RCC 7860 (cell line): ENCODE data around the gene GNS.

Experiments used
- DNase-seq: peaks from one replicate; pipeline ENCODE4 v3.0.0-alpha.2; 2015; ENCODE audit warnings: low spot score
- FAIRE-seq: peaks from 2 replicates; lab custom pipeline; 2012; peaks lifted over from hg19 to GRCh38; lab: Jason Lieb, UNC

Gene GNS

DNA sequence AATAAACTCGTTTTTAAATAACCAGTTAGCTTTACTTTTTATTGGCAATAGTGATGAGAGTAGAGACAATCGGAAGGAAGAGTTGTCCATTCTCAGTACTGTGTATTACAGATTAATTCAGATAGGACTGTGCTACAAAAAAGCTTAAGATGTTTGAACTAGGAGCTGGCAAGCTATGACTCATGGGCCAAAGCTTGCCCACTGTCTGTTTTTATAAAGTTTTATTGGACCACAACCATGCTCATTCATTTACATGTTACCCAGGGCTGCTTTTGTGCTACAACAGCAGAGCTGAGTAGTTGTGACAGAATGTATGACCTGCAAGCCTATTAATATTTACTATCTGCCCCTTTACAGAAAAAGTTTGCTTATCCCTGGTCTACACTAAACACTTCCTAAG lies 19.4 kb downstream of the GNS start:
- DNase-seq (peak; percentile 35), FAIRE-seq (no peak)

DNA sequence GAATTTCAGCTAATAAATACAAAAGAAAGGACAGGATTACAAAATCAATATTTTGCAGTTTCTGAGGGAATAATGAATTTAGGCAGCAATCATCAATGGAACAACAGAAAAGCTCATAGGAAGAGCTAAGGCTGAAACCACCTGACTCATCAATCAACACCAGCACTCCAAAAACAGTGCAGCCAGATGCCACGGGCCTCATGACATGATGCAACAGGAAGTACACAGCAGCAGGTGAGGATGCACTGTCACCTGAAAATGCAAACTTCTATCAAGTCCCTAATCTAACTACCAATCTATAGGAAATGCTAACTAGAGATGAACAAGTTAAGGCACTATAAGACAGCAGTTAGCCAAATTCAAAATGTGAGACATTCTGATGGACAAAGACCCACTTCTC lies 21.7 kb downstream of the GNS start:
- no peak for FAIRE-seq
- no peak for DNase-seq

DNA sequence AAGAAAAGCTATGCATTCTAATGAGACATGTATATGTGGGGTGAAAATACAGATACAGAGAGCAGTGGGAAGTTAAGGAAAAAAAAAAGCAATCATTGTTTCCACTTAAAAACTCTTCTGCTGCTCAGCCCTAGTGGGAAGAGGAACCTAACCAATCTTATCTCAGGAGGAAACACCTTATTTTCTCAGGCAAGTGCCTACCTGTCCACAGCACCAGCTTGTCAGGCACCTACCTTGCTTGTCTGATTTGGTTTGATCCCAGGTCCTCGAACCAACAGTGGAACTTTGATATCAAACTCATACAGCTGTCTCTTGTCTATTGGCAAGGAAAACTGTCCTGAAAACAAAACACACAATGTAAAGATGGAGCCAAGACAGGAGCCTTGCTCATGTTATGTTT lies 22.4 kb downstream of the GNS start:
- no peak for DNase-seq
- FAIRE-seq = no peak

DNA sequence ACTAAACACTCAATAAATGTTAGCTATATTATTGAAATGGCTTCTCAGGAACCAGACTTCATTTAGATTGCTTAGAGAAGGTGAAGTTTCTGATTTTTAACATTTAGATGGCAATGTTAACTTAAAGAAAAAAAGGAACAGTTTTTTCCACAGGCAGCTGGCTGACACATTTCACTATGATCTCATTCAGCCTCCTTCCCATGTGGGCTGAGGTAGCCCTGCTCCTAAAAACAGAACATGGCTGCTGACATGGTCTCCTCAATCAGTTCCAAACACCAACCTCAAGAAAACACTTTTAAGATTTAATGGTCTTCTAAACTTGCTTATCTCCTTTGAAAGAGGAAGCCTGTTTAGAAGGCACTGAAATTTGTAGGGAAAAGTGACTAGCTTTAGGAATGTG lies 23.8 kb downstream of the GNS start:
- DNase-seq (no peak), FAIRE-seq (no peak)

DNA sequence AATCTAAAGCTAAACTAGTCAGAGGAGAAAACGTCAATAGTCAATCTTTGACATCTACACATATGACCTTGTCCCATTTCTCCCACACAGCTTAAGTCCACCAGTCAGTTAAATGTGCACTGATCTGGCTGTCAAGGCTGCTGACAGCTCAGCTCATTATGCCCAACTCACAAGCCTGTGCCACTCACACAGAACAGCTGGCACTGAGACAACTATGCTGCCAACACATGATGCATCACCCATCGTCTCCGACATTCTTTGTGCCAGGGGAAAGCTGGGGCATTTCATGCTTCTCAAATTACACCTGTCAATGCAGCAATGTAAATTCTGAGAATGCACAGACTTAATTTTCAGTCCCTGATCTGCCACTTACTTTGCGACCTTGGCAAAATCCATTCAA lies 25.3 kb downstream of the GNS start:
- DNase-seq = peak; percentile 72

DNA sequence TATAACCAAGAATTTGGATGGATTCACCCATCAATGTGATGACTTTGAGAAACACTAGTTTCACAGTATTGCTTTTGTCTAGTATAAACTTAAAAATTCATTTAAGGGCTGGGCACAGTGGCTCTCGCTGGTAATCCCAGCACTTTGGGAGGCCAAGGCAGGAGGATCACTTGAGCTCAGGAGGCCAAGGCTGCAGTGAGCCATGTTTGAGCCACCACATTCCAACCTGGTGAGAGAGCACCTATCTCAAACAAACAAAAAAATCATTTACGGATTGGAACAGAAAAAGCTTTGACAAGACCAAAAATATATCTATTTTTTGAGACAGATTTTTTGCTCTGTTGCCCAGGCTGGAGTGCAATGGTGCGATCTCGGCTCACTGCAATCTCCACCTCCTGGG lies 27.5 kb downstream of the GNS start:
- FAIRE-seq = no peak
- no peak for DNase-seq

More for the DNA sequence above, 25.3 kb downstream of the GNS start:
- peak; percentile 83 for FAIRE-seq

DNA sequence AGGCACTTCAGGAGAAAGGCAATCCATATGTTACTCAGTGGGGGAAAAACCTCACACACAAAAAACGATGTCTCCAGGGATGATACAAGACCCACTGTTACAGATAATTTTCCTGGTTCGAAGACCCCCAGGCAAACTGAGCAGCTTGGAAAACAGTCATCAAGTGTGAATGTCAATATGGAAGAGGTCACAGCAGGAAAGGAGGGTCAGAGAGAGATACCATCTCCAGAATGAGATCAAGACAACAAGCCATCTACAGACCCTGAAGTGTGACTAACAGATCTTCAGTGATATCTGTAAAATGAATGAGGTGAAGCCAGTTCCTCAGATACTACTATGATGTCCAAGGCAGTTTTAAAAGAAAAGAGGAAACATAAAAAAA lies 28.6 kb downstream of the GNS start:
- DNase-seq = no peak
- no peak for FAIRE-seq

DNA sequence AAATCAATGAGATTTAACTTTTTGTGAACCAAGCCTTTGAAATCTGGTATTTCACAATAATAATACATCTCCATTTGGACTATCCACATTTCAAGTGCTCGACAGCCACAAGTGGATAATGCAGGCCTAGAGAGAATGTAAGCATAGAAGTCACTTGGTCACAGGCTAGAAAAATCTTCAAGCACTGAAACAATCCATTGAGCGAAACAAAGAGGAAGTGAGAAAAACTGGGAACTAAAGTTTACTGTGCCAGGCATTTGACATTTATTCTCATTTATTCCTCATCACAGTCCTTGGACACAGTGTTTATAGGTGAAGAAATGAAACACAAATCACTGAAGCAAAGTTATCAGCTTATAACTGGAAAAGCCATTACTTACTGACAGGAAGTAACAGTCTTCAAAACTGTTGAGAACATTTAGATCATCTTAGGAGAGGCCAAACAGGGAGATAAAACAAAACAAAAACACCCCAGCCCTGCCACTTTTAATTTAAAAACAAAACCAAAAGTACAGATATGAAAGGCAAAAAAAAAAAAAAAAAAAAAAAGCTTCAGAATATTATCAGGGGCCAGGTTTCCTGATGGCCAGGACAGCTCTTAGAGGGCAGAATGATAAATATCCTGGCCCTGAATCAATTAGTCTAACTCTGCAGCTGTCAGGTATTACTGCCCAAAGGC lies 29.2 kb downstream of the GNS start:
- DNase-seq = no peak

DNA sequence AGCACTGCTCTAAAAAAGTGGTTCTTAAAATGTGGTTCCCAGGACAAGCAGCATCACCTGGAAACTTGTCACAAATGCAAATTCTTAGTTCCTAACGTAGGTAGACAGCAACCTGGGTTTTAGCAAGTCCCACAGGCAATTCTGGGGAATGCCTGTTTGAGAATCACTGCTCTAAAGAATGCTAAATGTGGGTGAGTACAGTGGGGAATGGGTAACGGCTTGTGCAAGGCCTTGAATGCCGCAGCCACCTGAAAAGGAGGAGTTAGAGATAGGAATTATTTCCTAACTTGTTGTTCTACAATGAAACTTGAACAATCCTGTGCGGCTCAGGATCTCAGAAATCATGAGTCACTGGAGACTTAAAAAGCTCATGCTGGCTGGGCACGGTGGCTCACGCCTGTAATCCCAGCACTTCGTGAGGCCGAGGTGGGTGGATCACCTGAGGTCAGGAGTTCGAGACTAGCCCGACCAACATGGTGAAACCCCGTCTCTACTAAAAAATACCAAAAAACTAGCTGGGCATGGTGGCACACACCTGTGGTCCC lies 34.9 kb downstream of the GNS start:
- no peak for DNase-seq
- no peak for FAIRE-seq

More for the DNA sequence above, 29.2 kb downstream of the GNS start:
- FAIRE-seq = no peak

DNA sequence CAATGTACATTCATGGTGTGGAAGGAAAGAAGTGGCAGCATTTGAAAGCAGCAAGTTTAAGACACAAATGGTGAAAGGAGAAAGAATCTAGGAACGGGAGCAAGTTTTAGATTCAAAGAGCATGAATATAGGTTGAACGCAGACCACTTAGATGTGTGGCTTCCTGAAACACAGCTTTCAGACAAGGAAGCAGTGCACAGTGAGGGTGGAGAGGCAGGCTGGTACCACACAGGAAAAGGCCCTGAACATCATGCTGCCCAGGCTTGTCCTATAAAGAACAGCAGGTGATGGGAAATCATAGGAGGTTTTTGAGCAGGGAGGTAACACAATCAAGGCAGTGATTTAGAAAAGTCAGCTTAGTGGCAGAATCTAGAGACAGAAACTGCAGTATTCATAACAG lies 35.6 kb downstream of the GNS start:
- no peak for FAIRE-seq

DNA sequence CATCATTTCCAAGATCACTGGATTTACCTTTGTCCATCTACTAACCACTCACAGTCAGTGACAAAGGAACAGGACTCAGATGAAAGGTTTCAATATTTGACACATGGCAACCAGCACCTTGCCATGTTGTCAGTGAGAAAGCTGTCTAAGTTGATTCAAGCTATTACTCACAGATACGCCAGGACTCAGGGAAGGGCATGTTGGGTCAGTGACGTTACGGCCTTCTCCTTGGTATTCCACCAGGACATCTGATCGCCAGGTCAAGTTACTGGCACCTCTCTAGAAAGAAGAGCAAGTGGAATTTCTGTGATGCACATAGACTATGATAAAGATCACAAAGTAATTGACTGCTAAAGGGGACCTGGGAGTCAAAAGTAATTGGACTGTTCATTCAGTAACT lies 36.4 kb downstream of the GNS start:
- DNase-seq = no peak
- FAIRE-seq = no peak

More for the DNA sequence above, 35.6 kb downstream of the GNS start:
- no peak for DNase-seq

DNA sequence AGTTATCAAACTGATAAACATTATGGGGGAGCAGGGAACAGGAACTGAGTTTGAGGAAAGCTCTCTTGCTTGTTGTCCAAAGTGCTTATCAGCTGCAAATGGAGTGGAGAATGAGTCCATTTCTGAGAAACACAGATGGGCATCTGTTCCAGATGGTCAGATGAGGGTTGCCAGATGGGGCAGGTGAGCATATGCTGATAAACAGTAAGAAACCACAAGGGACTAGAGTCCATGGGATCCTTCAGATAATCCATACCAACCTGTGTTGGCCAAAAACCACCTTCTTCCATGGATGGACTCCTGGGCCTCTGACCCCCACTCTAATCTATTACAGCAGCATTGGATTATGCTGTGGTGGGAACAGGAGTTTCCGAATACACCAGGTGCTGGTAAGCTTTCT lies 38.3 kb downstream of the GNS start:
- FAIRE-seq (no peak), DNase-seq (no peak)

DNA sequence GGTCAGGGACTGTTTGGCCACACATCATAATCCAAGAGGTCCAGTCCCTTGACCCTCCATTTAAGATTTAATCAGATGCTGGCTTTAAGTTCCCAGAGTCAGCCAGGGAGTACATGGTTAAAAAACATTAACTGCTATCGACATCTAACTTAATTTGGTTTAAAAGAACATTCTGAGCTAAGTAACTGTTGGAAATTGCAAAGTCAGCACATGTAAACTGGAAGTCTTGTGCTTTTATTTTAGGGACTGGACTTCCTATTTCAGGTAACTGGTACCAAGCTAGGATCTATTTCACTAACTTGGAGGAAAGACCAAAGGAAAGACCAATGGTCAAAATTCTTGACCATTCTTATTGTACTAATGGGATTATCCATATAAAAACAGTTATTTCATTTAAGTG lies 40.6 kb downstream of the GNS start:
- FAIRE-seq = no peak

DNA sequence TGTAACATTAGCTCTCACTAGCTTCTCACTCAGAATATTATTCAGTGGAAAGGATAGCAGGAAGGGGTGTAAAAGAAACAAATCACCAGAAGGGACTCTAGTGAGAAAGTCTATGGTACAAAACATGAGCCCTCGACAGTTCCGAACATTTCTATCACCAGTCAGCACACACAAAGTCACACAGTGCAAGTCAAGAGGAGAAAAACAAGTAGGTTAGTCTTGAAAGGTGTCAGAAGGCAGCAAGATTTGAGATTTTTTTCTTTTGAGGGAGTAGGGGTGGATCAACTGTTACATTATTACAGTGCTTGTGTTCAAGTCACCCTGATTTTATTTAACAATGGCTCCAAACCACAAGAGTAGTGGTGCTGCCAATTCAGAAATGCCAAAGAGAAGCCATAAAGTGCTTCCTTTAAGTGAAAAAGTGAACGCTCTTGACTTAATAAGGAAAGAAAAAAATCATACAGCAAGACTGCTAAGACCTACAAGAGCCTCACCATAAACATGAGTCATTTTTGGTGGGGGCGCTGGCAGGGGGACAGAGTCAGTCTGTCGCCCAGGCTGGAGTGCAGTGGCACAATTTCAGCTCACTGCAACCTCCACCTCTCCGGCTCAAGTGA lies 42.3 kb downstream of the GNS start:
- DNase-seq = no peak
- FAIRE-seq = no peak

More for the DNA sequence above, 40.6 kb downstream of the GNS start:
- DNase-seq = no peak

DNA sequence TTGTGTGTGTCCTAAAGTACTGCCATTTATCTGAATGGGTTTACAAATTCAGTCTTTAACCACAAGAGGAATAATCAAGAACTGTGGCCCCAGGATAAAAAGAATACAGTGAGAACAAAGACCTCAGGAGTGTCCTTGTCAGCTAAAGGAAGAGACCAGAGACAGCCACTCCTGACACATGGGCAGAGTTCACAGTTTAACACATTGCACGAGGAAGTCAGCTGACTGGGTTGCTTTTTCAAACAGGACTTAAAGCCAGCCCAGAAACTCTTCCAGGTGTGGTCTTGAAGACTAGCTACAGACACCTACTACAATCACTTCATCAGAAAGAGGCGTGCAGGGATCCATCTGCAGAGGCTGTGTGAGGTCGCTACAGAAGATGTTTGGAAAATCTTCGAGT lies 42.8 kb downstream of the GNS start:
- DNase-seq (no peak), FAIRE-seq (no peak)

DNA sequence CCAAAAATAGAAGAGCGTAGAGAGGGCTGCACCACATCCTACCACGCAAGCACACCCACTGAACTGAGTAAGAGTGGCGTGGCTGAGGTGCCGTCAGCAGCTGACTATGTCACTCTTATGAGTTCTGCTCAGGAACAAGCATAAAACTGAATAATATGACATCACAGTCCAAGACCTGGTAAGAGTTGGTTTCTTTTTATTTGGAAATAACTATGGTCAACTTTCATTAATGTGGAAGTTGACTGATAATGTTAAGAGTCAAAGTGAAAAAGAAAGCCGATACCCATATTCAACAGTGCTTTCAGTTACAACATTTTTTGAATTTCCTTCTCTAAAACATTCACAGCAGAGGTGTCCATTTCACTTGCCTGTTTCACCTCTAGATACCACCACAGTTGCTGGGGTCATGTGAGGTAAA lies 44.6 kb downstream of the GNS start:
- DNase-seq = no peak
- FAIRE-seq = no peak

DNA sequence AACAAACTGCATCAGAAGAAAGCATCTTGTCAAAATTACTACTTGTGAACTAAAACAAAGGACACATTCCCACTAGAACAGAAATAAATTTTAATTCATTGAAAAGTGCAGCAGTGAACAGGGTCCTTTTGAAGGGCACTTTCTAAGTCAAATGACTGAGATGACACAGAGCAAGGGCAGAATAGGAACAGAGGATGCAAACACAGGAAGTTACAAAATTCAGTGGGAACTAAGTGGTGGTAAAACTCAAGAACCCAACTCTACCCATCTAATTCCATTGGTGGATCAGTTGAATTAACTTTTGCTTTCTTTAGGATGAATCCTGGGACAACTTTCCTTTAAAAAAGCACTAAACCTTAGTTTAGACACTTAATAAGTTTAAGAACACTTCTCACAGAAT lies 45.8 kb downstream of the GNS start:
- DNase-seq (no peak), FAIRE-seq (no peak)

DNA sequence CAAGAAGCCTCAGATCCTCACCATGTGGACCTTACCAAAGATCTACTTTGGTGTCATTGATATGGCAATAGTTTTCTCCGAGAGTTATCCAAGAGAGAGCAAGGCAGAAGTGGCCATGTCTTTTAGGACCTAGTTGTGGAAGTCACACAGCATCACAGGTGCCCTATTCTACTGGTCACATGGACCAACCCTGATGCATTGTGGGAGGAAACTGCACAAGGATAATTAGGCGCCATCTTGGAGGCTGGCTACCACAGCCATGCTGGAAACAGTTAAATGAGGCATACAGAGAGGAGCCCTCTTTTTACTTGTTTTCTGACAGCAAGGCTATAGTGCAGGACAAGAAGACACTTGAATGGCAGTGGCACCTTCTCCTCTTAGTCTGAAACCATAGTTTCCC lies 49.8 kb downstream of the GNS start:
- DNase-seq = no peak

DNA sequence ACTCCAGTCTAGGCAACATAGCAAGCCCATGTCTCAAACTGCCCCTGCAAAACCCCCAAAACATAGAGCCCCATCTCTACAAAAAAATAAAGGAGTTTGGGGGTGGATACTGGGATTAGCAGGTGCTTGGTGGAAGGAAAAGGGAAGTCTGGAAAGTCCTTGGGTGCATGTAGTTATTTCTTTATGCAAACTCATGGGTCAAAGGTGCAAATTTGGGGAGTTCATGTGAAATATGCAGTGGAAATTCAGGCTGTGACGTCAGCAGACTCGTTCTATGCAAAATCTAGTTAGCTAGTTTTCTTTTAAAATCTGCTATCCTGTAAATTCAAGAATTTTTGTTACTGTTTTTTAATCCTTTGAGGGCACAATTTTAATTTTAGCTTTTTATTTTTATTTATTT lies 51.3 kb downstream of the GNS start:
- no peak for DNase-seq
- FAIRE-seq = no peak

More for the DNA sequence above, 49.8 kb downstream of the GNS start:
- no peak for FAIRE-seq

DNA sequence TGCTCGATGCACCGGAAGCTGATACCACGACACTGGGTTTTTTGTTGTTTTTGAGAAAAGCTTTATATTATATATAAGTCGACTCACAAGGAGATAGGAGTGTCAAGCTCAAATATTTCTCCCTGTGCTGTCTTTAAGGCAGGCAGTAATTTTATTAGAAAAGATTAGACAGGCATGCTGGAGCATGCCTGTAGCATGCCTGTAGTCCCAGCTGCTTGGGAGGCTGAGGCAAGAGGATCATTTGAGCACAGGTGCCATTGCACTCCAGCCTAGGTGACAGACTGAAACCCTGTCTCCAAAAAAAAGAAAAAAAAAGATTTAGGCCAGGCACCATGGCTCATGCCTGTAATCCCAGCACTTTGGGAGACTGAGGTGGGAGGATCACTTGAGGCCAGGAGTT lies 51.8 kb downstream of the GNS start:
- no peak for FAIRE-seq
- no peak for DNase-seq

DNA sequence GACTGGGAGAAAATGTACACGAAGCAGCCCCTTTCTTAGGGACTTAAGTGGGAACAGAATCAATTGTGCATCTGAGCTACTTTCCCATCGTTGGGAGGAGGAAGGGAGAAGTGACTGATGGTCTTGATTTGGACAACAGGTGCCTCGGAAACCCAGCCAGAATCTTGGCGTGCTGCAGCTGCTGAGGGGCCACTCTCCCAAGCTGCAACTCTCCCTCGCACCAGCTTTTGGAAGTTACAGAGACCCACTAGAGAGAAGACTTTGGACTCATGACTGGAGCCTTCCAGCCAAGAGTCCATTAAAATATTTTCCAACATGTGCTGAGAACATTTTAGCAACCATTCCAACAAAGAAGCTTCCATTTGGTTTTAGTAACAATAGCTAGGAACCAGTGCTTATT lies 52.3 kb downstream of the GNS start:
- FAIRE-seq = no peak

DNA sequence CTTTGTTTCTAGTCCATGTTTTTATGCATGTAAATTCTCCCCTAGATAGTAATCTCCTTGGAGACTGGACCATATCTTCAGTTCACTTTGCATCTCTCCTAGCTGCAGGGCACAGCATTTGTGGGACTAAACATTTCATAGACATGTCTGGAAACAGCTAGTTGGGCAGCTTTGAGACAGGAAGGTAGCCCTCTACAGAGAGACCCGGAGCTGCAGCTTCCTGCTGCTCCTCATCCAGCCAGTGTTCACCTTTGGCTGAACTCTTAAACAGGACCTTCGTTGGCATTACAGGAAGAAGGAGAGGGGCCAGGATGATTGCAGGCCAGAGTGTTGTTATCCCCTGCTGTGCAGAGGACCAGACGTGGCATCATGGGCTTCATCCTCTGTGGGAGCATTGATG lies 52.9 kb downstream of the GNS start:
- DNase-seq = no peak
- no peak for FAIRE-seq

More for the DNA sequence above, 52.3 kb downstream of the GNS start:
- DNase-seq = no peak

DNA sequence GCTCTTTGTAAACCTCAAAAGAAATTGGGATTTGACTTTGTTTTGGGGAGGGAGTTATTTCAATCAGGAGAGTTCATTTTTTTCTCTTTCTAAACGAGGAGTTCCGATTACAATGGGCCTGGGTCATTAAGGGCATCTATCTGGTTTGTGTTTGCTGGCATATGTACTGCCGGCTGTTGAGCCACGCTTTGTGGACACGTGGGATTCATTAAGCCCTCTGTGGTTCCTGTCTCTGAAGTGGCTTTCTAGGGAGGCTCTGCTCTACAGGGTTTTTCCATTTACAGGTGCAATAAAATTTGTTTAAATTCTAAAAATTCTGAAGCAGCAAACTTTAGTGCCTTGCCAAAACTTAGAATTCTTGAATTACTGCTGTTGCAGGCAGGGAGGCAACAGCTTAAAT lies 57.9 kb downstream of the GNS start:
- no peak for DNase-seq
- no peak for FAIRE-seq
